GM19455 (cell line): ENCODE results near the gene ELMO2.

ENCODE experiments used
- ATAC-seq: cut with Tn5 transposase; IDR thresholded peaks from one replicate; pipeline ENCODE4 v1.9.1; 2021; ENCODE audit not compliant: unreplicated experiment

ELMO2 gene

DNA sequence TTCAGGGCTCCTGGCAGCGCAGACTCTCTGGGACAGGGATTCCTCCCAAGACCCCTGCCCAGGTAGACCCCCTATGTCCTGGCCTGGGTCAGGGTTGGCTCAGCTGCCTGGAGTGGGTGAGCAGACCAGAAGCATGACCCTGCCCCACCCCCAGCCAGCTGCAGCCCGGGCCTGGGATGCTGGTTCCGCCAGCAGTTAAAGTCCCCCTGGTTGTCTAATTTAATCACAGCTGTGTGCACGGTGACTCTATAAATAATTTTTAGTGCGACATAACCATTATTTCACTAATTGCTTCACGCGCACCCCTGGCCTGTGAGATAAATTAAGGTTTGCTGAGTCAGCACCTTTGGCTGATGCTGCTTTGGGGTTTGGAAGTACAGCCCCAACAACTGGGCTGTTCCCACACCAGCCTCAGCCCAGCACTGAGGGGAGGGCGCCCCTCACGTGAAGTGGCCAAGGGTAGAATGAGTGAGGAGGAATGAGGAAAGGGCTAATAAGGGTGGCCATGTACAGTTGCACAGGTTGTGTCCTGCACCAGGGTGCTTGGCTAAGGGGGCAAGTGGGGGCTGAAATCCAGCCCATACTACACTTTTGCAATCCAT is 72.0 kb downstream of the ELMO2 start:
- no peak for ATAC-seq

- no peak for ATAC-seq
These were observed 73.0 kb downstream of the ELMO2 start for GRCh38 chr20:46333161-46333991.

DNA sequence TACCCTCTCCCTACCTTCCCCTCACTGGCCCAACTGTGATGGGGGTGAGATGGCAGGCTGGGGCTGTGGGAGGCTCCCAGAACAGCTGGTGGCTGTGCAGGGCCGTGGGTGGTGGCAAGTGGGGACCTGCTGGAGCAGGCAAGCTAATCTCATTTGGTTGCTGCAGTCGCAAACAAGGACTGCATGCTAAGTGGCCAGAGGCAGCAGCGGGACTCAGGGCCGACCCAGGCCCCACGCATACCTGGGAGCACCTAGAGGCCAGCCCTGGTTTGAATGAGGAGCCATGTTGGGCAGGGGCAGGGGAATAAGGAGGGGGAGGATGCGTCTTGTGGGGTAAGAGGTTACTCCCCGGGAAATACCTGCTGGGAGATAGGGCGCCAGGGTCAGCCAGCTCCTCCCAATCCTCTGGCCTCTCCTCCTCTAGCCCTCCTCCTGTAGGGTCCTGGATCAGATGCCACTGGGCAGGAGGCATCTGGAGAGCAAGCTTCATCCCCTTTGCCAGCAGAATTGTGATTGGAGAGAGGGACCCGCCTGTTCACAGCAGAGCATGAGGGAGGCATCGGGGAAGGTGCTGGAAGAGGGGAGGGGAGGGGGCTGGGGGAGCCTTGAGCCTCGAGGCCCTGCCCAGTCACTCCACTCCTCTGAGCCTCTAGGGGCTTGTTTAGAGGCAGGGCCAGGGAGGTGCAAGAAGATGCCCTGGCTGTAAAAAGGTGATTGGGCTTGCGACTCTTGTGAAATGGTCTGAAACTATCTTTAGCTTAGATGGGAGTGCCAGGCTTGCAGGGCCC is 73.8 kb downstream of the ELMO2 start:
- no peak for ATAC-seq

DNA sequence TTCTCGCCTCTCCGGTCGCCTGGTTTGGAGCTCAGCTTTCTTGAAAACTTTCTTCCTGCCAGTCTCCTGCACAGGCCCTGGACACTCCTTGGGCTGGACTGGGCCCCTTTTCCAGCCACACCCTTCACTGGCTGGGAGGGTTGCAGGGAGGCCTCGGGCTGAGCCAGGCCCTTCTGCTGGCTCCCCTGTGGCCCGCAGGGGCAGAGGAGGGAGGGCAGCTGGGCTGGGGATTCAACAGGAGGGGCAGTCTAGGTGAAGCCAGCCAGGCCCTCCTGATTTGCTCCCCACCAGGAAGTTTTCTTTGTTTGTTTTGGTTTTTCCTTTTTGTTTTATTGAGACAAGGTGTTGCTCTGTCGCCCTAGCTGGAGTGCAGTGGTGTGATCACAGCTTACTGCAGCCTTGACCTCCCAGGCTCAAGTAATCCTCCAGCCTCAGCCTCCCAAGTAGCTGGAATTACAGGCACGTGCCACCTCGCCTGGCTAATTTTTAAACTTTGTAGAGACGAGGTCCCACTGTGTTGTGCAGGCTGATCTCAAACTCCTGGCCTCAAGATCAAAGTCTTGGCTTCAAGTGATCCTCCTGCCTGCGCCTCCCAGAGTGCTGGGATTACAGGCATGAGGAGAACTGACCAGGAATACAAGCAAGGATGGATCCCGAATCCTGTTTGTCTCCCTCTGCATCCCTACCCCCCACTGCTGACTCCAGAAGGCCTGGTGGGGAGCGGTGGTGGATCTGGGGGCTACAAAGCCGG is 74.6 kb downstream of the ELMO2 start:
- no peak for ATAC-seq

GRCh38 chr20:46330831-46331371 is 75.5 kb downstream of the ELMO2 start:
- no peak for ATAC-seq

- ATAC-seq, result no peak
These were observed 76.2 kb downstream of the ELMO2 start for GRCh38 chr20:46330072-46330763.

DNA sequence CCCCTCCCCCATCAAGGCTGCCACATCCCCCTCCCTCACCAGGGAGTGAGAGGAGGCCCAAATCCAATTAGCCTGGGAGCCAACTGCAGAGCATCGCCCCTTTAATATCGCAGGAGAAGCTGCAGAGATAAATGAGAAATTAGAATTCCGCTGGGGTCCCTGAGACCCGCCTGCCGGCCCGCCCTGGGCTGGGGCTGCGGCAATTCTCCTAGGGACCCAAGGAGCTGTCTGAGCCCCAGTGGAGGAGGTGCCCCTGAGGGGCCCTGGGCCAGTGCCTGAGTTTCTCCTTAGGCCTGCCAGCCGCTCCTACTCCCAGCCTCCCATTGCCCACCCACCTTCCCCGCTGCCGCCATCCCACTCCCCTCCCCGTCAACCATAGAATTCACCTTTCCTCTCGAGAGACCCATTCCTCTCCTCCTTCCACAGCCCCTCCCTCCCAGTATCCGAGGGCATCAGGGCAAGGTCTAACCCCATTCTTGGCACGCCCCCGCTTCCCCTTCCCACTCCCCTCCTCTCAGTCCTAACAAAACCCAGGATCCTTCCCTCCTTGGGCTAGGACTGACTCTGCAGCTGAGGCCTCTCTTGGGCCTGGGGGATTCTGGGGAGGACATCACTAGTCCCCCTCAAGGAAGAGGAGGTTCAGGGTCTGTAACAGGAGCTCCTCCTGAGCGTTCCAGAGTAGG is 78.1 kb downstream of the ELMO2 start:
- ATAC-seq, result no peak

- ATAC-seq, result no peak
These were observed 78.9 kb downstream of the ELMO2 start for GRCh38 chr20:46327557-46327956.

- ATAC-seq, result no peak
These were observed 80.6 kb downstream of the ELMO2 start for GRCh38 chr20:46325789-46326188.

DNA sequence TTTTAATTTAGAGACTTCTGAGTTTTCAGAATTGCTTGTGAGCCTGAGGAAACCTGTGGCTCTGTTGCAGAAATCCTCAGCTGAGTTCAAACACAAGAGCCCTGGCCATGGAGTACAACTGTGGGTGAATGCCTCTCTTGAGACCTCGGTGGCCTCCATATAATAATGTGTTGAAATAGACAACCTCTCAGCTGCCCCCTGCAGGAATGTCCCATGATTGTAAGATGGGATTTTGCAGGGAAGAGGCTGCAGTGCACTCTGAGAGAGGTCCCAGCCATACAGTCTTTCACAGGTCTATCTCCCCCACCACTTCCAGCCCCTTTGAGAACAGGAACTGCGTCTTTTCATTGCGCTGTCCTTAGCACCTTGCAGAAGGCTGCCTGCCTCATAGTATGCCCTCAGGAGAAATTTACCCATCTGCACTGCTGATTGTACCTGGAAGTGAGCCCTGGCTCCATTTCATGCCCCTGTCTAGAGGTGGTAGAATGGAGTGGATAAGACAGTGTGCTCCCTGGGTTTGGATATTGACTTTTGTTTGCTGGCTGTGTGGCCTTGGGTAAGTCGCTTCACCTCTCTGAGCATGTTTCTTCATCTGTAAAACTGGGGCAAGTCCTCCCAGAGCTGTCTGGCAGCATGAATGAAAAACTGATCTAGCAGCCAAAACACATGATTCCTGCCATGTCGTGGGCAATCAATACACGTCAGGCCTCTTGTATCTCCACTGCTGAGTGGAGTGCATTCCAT is 81.3 kb downstream of the ELMO2 start:
- no peak for ATAC-seq

GRCh38 chr20:46324379-46324778 is 82.0 kb downstream of the ELMO2 start:
- no peak for ATAC-seq

DNA sequence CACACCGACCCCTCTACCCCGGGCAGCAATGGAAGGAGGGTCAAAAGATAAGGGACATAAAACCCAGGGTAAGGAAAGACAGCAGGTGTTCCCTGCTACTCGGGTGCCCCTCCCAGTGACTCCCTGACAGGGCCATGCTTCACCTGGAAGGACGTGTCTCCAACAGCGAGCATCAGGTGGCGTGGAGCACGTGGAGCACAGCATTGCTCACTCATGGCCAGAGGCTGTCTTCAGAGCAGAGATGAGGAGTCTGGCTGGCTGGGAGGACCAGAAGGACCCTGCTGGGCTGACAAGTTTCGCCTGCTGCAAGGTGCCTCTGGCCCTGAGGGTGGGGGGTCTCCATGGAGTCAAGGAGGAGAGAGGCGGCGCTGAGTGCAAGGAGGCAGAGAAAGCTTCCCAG is 82.9 kb downstream of the ELMO2 start:
- no peak for ATAC-seq

DNA sequence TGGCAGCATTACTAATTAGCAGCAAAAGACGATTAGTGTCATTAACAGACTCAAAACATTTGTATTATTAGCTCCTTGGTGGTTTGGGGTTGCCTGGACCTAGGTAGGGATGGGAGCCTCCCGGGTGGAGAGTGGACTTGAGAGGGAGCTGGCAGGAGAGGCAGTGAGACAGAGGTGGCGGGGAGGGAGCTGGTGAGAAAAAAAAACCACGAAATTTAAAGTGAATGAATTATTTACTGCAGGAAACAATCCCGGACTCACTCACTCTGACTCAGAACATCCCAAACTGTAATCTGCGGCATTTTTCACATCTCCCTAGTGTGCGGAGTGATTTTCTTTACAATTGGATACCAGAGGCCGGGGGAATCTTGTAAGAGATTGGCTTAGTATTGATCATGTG is 83.8 kb downstream of the ELMO2 start:
- no peak for ATAC-seq

DNA sequence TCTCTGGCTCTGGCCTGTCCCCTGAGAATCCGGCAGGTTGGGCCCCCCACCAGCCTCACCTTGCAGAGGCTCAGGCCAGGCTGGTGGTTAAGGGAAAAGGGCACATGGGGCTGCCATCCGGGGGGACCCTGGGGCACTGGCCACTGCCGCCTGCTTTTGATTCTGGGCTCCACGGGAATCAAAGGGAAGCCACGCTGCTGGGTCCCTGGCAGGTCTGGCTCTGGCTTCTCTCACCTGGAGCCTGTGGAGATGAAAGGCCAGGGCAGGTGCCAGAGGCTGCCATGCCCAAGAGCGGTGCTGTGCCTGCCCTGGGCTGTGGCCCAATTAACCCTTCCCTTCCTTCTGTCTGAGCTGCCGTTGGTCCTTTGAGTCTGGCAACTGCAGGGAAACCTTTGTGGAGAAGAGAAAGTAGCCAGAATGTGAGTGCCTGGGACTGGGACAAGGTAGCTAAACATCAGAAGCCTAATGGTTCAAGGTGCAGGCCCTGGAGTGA is 88.7 kb downstream of the ELMO2 start:
- no peak for ATAC-seq

DNA sequence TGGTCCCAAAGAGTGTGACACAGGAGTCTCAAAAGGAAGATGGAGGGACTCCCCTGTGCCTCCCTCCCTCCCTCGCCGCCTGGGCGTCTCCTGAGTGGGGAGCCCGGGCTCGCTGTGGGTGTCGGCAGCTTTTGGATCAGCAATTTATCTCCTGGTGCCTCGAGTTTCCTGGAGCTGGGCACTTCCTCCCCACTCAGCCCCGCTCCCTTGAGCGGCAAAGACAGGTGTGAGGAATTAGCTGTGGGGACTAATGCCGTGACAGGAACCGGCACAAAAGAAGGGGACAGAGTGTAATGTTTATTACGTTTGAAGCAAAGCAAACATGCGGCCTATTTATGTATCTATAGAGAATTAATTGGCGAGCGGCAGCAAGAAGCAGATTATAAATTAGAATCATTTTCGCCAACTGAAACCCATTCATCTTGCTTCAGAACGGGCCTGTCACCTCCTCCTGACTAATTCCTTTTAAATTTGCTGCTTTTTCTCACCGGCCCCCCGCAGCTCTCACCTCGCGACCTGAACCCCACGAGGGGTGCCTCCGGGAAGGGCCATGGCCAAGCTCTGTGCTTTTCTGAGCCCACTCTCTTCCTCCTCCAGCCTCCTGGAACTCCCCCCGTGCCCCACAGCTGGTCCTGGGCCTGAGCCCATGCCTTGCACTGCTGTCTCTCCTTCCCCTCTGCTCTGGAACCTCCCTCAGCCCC is 89.3 kb downstream of the ELMO2 start:
- no peak for ATAC-seq
